ENCODE measurements around the gene PLP1. TPM values are rescaled to one million over a fixed set of nuclear protein-coding genes. Genes with fewer than 3 reads are reported as not detected.

PLP1 gene
- total and polyA plus RNA-seq, 2 donors (not counting 3 experiments of a cell fraction or from before 2014, with no cell fraction given): not detected

DNA sequence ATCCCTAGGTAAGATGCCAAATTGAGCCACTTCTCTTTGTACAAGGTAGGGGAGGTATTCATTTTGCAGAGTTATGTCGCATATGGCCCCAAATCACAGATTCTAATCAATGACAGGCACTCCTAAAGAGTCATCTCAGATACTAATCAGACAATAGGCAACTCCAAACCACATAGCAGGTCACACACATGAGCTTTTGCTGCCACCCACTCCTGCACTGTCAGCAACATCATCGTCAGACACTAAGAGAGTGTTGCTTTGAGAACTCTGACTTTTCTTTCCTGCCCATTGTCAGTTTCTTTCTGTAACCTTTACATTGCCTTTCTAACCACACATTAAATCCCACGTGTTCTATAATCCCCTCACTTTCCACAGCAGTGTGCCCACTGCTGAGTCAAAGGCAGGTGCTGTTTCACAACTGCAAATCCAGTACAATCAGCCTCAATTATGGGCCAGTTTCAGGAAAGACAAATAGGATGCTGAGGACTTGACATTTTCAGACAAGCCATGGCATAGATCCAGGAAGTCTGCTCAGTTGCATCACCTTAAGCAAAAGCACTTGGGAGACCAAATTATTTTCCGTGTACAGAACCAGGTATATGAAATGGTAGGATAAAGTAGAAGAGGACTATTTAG is 42.4 kb upstream of the PLP1 start:
- BruUV-seq (replicated peaks): no TSS peak
- no peaks in the 10 kb centered on the region for H3K79me2 ChIP-seq (ENCODE audit: control insufficient read depth, insufficient read depth, low read length)
- DNase-seq (ENCODE audit: low read depth, low spot score) (no peak), FAIRE-seq (no peak)
- H3K27me3 ChIP-seq (ENCODE audit: control insufficient read depth in 2 of 2, insufficient read depth in 2 of 2, low read length in 2 of 2): no peaks in the 10 kb centered on the region
- H3K9ac ChIP-seq (replicated peaks; ENCODE audit: extremely low read depth, insufficient read depth, low read length): no peak overlapping the region
- H4K20me1 ChIP-seq (replicated peaks; ENCODE audit: control insufficient read depth, extremely low read depth, insufficient read depth, low read length): no peaks in the 10 kb centered on the region
- no peaks in the 10 kb centered on the region for H3K9me1 ChIP-seq (replicated peaks; ENCODE audit: control insufficient read depth, extremely low read depth, insufficient read depth, low read length)
- H3K27ac ChIP-seq (ENCODE audit: insufficient read depth, low read depth, low read length): no peak overlapping the region
- TF ChIP-seq JUN (IDR thresholded peaks at IDR 0.05; ENCODE audit: borderline replicate concordance, insufficient read depth, insufficient read length, low read depth) (no peak), POLR2A (IDR thresholded peaks at IDR 0.05; ENCODE audit: low read depth, low read length) (no peak), EZH2 (IDR thresholded peaks at IDR 0.05; ENCODE audit: borderline replicate concordance, low read depth, low read length, severe bottlenecking) (no peak), POLR2AphosphoS5 (IDR thresholded peaks at IDR 0.05; ENCODE audit: insufficient read depth, low read depth, low read length) (no peak), FOS (IDR thresholded peaks at IDR 0.05; ENCODE audit: borderline replicate concordance, insufficient read depth, low read length) (no peak), MYC (IDR thresholded peaks at IDR 0.05; ENCODE audit: low read depth, low read length) (no peak)
- TF ChIP-seq, protein P1, sequence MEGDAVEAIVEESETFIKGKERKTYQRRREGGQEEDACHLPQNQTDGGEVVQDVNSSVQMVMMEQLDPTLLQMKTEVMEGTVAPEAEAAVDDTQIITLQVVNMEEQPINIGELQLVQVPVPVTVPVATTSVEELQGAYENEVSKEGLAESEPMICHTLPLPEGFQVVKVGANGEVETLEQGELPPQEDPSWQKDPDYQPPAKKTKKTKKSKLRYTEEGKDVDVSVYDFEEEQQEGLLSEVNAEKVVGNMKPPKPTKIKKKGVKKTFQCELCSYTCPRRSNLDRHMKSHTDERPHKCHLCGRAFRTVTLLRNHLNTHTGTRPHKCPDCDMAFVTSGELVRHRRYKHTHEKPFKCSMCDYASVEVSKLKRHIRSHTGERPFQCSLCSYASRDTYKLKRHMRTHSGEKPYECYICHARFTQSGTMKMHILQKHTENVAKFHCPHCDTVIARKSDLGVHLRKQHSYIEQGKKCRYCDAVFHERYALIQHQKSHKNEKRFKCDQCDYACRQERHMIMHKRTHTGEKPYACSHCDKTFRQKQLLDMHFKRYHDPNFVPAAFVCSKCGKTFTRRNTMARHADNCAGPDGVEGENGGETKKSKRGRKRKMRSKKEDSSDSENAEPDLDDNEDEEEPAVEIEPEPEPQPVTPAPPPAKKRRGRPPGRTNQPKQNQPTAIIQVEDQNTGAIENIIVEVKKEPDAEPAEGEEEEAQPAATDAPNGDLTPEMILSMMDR (IDR thresholded peaks at IDR 0.05; ENCODE audit: extremely low read depth in 1 of 2, insufficient read depth in 1 of 2, low read depth in 1 of 2, low read length in 2 of 2): no peak
- TF ChIP-seq, protein P2, sequence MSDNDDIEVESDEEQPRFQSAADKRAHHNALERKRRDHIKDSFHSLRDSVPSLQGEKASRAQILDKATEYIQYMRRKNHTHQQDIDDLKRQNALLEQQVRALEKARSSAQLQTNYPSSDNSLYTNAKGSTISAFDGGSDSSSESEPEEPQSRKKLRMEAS (IDR thresholded peaks at IDR 0.05; ENCODE audit: insufficient read depth, insufficient read length): no peak
- H3K9me3 ChIP-seq (replicated peaks; ENCODE audit: control insufficient read depth, insufficient read depth, low read length): no peaks in the 10 kb centered on the region
- no peak overlapping the region for H2AFZ ChIP-seq (ENCODE audit: low read depth, low read length)
- CTCF ChIA-PET: no interaction called here
- no peaks in the 10 kb centered on the region for H3K36me3 ChIP-seq (ENCODE audit: control insufficient read depth in 2 of 2, extremely low read depth in 1 of 2, insufficient read depth in 2 of 2, low read length in 2 of 2)
- dilution Hi-C loops (cut with MboI; ENCODE audit: extremely low pct_ligation_motif_present, low sequenced_read_pairs) (no loop called here), intact Hi-C loops (cut with micrococcal nuclease) (no loop called here)
- no peak overlapping the region for H3K4me3 ChIP-seq (replicated peaks in 1 of 3; ENCODE audit: insufficient read depth in 1 of 3, low read depth in 1 of 3, low read length in 3 of 3)
- POLR2A ChIA-PET: no interaction called here
- peaks cover 18% of the 10 kb centered on the region for H3K4me1 ChIP-seq (ENCODE audit: control insufficient read depth, extremely low read depth, insufficient read depth, low read length)
- H3K4me2 ChIP-seq (ENCODE audit: insufficient read depth, low read length): no peak overlapping the region

Data from endothelial cell of umbilical vein (primary cell).